ENCODE results near the gene MACROD2.

DNA sequence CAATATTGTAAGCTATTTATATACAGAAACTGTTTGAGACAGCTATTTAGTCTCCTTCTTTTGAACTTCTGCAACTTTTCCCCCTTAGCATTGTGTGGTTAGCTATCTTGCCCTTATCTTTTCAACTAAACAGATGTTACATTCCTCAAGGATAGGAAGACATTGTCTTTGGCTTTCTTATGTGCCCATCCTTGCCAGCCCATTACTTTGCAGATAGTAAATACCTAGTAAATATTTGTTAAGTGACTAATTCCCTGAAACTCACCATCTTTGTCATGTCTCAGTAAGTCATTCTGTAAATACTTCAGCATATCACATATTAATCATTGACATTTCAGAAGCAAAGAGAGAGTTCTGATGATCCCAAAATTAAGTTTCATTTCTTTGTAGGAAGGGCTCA lies 411.2 kb downstream of the MACROD2 start:
- TF ChIP-seq, protein P1, sequence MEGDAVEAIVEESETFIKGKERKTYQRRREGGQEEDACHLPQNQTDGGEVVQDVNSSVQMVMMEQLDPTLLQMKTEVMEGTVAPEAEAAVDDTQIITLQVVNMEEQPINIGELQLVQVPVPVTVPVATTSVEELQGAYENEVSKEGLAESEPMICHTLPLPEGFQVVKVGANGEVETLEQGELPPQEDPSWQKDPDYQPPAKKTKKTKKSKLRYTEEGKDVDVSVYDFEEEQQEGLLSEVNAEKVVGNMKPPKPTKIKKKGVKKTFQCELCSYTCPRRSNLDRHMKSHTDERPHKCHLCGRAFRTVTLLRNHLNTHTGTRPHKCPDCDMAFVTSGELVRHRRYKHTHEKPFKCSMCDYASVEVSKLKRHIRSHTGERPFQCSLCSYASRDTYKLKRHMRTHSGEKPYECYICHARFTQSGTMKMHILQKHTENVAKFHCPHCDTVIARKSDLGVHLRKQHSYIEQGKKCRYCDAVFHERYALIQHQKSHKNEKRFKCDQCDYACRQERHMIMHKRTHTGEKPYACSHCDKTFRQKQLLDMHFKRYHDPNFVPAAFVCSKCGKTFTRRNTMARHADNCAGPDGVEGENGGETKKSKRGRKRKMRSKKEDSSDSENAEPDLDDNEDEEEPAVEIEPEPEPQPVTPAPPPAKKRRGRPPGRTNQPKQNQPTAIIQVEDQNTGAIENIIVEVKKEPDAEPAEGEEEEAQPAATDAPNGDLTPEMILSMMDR (IDR thresholded peaks at IDR 0.05), result no peak
- TF ChIP-seq EZH2 (IDR thresholded peaks at IDR 0.05; ENCODE audit: borderline replicate concordance, insufficient read depth, low read depth, low read length, poor library complexity, severe bottlenecking), result no peak
